Right atrium auricular region (tissue), 2 donors: ENCODE data around the gene FSCN2. TPM values are rescaled to one million over a fixed set of nuclear protein-coding genes. Genes with fewer than 3 reads are reported as not detected.
A peak's percentile ranks its signal among the peaks of the same experiment; 100 is the strongest.

Experiments used
- DNase-seq: peaks from one replicate; pipeline ENCODE4 v3.0.0-alpha.2; 2019; ENCODE audit warnings: low spot score
- H3K27ac ChIP-seq, 2 donors: fragments of 200-600 bp; sonication (generic); 1 replicate in 1 of 2; 2 replicates in 1 of 2; pipeline ENCODE4 v1.5.1; 2016 to 2019
- H3K27me3 ChIP-seq, 2 donors: fragments of 200-600 bp; sonication (generic); one replicate each; pipeline versions ENCODE4 v1.5.1 to v1.6.0; 2017 to 2019
- H3K36me3 ChIP-seq: fragments of 200-600 bp; sonication (generic); one replicate; pipeline ENCODE4 v1.5.1; 2016
- H3K4me1 ChIP-seq, 2 donors: fragments of 200-600 bp; sonication (generic); one replicate each; pipeline versions ENCODE4 v1.5.1 to v1.6.0; 2017 to 2019
- H3K4me3 ChIP-seq, 2 donors: fragments of 200-600 bp; sonication (generic); 1 replicate in 1 of 2; 2 replicates in 1 of 2; pipeline ENCODE4 v1.5.1; 2017 to 2019; ENCODE audit warnings: mild to moderate bottlenecking in 1 of 2, moderate library complexity in 1 of 2
- H3K9me3 ChIP-seq, 2 donors: fragments of 200-600 bp; sonication (generic); one replicate each; pipeline ENCODE4 v1.5.1; 2019
- CTCF ChIP-seq, 2 donors: fragments of 200-600 bp; sonication (generic); IDR thresholded peaks; one replicate each; pipeline ENCODE4 v1.5.1; 2019; ENCODE audit warnings: antibody characterized with exemption in 2 of 2
- total RNA-seq, 2 donors: library from RNA; depleted of rRNA; stranded (reverse); fragments of >200 nt; gene quantifications; one replicate each; pipeline ENCODE4 v1.1.0, GENCODE V29; 2016

Gene FSCN2
- total RNA-seq, 2 donors from 2014 or later = 0.63 to 0.74 TPM

- Histone ChIP-seq H3K4me1 (peaks cover 0 to 21% of the 10 kb centered on the region in 2 donors), H3K36me3 (peaks cover 15% of the 10 kb centered on the region), H3K9me3 (no peaks in the 10 kb centered on the region), H3K27me3 (peaks cover 6 to 19% of the 10 kb centered on the region in 2 donors), H3K4me3 (no peak overlapping the region), H3K27ac (no peak overlapping the region)
- no peak for TF ChIP-seq CTCF (IDR thresholded peaks at IDR 0.05)
- no peak for DNase-seq
Observed at GRCh38 chr17:81536299-81537290, 8.4 kb downstream of the FSCN2 start.

GRCh38 chr17:81537343-81537855, 9.2 kb downstream of the FSCN2 start:
- peak; percentile 60 to 78 for TF ChIP-seq CTCF (IDR thresholded peaks at IDR 0.05)
- H3K36me3 ChIP-seq = peaks cover 15% of the 10 kb centered on the region
- H3K4me1 ChIP-seq = peaks cover 0 to 21% of the 10 kb centered on the region in 2 donors
- H3K4me3 ChIP-seq = no peak overlapping the region
- H3K27me3 ChIP-seq = peaks cover 6 to 19% of the 10 kb centered on the region in 2 donors
- H3K27ac ChIP-seq = no peak overlapping the region
- H3K9me3 ChIP-seq = no peaks in the 10 kb centered on the region
- no peak for DNase-seq

- DNase-seq = no peak
Observed at GRCh38 chr17:81537856-81538555, 9.8 kb downstream of the FSCN2 start.

GRCh38 chr17:81538651-81539570, 10.7 kb downstream of the FSCN2 start:
- TF ChIP-seq CTCF (IDR thresholded peaks at IDR 0.05) = no peak
- H3K9me3 ChIP-seq = no peaks in the 10 kb centered on the region
- no peak overlapping the region for H3K4me3 ChIP-seq
- H3K4me1 ChIP-seq = peaks cover 0 to 21% of the 10 kb centered on the region in 2 donors
- DNase-seq = no peak
- peaks cover 6 to 19% of the 10 kb centered on the region in 2 donors for H3K27me3 ChIP-seq
- no peak overlapping the region for H3K27ac ChIP-seq
- H3K36me3 ChIP-seq = peaks cover 31% of the 10 kb centered on the region

More at GRCh38 chr17:81537856-81538555, 9.8 kb downstream of the FSCN2 start:
- peak in 1 of 2 donors; percentile 9 for TF ChIP-seq CTCF (IDR thresholded peaks at IDR 0.05)
- Histone ChIP-seq H3K27me3 (peaks cover 6 to 19% of the 10 kb centered on the region in 2 donors), H3K4me1 (peaks cover 0 to 21% of the 10 kb centered on the region in 2 donors), H3K9me3 (no peaks in the 10 kb centered on the region), H3K36me3 (peaks cover 22% of the 10 kb centered on the region), H3K27ac (no peak overlapping the region), H3K4me3 (no peak overlapping the region)

GRCh38 chr17:81539571-81539900, 11.4 kb downstream of the FSCN2 start:
- no peak for TF ChIP-seq CTCF (IDR thresholded peaks at IDR 0.05)
- Histone ChIP-seq H3K27ac (no peak overlapping the region), H3K27me3 (peaks cover 6 to 19% of the 10 kb centered on the region in 2 donors), H3K9me3 (no peaks in the 10 kb centered on the region), H3K4me1 (peaks cover 0 to 21% of the 10 kb centered on the region in 2 donors), H3K4me3 (no peak overlapping the region), H3K36me3 (peaks cover 37% of the 10 kb centered on the region)
- no peak for DNase-seq
